Amygdala (tissue), 56 donors: ENCODE results near the gene PDILT.
"Not testable (repeated sequence)": the region's sequence is repeated elsewhere in the genome, so short reads cannot be mapped to it uniquely, and the experiment has no call there.

Source experiments
- DNase-seq, 56 donors: peaks; one replicate each; lab custom pipeline; 2025; lab: John Stamatoyannopoulos, UW

PDILT gene

GRCh38 chr16:20327444-20328041 lies 77.0 kb downstream of the PDILT start, which contains the start of gene GP2:
TSS of gene GP2 (minus strand) at chr16:20327513. CDS start at chr16:20326431, 1,082 bp downstream.
- DNase-seq: no peak

GRCh38 chr16:20326321-20326720 lies 78.2 kb downstream of the PDILT start:
- no peak for DNase-seq

DNA sequence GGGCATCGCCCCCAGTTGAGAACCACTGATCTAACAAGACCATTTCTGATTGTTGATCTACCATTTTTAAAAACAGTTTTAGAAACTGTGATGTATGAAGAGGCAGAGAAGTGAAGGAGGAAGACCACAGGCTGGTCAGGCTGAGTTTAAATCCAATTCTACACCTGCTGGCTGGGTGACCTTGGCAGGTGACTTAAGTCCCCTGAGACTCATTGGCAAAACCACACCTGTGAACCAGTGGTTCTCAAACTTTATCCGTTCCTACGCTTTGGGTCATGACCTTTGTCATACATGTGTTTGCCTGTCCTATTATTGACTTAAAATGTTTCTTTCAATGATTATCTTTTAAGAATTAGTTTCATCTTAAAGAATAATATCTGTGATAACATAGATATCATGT lies 79.5 kb downstream of the PDILT start:
- no peak for DNase-seq

GRCh38 chr16:20323591-20324117 lies 80.9 kb downstream of the PDILT start:
- no peak for DNase-seq

DNA sequence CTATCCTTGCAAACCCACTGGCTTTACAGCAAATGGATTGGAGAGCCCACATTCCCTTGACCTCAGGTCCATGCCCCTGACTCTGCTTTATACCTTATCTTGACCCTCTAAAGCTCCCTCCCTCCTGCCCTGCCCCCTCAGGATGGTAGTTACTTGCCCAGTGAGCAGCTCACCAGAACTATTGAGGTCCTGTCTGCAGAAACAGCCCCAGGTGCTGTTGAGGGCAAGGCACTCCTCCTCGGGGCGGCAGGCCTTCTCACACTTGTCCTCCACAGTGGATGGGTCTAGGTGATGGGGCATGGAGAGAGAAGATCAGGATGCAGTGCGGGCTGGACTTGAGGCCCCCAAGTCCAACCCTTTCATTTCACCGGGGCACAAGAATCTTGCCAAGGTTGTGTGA lies 81.8 kb downstream of the PDILT start:
- DNase-seq: no peak

DNA sequence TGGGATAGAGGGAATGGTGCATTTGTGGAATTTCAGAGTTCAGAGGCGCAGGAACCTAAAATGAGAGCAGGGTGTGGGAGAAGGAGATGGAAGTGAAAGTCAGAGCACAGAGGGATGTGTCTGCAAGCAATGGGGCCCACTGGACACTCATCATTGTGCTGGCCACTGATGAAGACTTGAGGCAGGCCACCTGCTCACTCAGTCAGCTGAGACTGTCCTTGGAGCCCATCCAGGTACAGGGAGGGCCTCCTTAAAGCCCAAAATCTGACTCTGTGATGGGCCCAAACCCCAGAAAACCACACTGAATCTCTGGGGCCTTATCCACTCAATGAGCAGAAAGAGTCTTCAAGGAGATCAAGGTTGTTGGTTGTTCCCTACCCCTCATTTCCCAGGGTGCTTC lies 82.9 kb downstream of the PDILT start:
- no peak for DNase-seq

GRCh38 chr16:20321051-20321450 lies 83.5 kb downstream of the PDILT start:
- not testable (repeated sequence) for DNase-seq

- no peak for DNase-seq
These were observed 83.9 kb downstream of the PDILT start for GRCh38 chr16:20320592-20320991.

- no peak for DNase-seq
These were observed 84.4 kb downstream of the PDILT start for GRCh38 chr16:20320178-20320577.

GRCh38 chr16:20319406-20319805 lies 85.1 kb downstream of the PDILT start:
- DNase-seq: no peak

- DNase-seq: no peak
These were observed 86.1 kb downstream of the PDILT start for GRCh38 chr16:20318437-20318836.

- DNase-seq: no peak
These were observed 86.5 kb downstream of the PDILT start for GRCh38 chr16:20318006-20318405.

DNA sequence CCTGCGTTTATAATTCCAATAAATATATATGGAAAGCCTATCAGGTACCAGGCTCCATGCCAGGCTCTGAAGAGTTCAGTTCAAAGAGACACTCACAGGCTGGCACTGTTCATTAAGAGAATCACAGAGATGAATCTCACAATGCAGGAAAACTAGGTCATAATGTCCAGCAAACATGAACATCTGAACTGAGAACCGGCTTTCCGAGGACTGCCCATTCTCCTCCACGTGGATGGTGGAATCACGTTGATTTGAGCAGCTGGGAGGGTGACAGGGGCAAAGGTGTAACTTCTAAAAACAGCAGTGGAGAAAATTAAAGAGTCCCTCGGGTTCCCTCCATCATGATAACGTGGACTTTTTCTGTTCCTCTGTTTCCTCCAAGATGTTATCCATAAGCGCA lies 87.4 kb downstream of the PDILT start:
- DNase-seq: no peak

DNA sequence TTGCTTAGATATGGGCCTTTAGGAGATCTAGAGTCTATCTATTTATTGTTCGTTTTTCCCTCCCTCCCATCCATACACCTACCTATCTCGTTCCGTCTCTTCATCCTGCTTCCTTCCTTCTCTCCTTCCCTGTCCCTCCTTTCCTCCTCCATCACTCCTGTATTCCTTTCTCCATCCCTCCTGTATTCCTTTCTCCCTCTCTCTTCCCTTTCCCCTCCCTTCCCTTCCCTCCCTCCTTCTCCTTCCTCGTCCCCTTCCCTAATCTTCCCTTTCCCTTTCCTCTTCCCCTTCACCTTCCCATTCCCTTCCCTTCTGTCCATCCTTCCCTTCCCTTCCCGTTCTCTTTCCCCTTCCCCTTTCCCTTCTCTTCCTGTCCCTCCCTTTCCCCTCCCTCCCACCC lies 87.8 kb downstream of the PDILT start:
- DNase-seq: no peak

DNA sequence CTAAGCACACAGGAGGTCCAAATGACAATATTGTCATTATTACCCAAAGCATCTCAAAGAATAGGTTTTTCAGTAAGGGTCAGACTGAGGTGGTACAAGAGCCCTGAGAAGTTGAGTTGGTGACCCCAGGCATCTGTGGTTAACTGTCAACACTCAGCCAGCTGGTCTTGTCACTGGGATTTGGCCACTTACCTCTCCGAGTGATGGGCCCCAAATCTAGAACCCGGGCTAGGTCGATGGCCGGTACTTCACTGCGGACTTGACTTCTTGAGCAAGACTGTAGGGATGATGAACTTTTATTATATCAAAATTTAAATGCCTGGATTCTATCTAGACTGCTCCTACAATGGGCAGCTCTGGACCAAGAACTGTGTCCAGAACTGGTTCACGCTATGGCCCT lies 88.8 kb downstream of the PDILT start:
- DNase-seq: no peak

DNA sequence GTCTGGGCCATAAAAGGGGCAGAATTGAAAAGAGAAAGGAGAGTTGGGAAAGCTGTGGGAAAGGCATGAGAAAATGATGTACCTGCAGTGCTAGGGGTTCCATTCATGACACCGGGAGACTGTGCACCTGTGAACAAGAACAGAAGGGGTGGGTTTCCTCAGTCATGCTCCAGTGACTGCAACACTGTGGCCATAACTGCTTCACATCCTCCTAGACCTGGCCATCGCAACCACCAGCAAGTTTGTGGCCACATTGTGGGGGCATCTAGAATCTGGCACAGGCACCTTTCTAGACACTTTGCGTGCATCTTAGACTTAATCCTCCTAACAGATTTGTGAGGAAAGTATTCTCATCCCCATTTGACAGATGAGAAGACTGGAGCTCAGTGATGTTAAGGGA lies 90.0 kb downstream of the PDILT start:
- DNase-seq: no peak

GRCh38 chr16:20313741-20314140 lies 90.8 kb downstream of the PDILT start:
- no peak for DNase-seq

GRCh38 chr16:20312536-20313095 lies 91.9 kb downstream of the PDILT start:
- DNase-seq: not testable (repeated sequence)

GRCh38 chr16:20311548-20311947 lies 93.0 kb downstream of the PDILT start:
- DNase-seq: no peak

- DNase-seq: no peak
These were observed 93.8 kb downstream of the PDILT start for GRCh38 chr16:20310421-20311395.

GRCh38 chr16:20309786-20310185 lies 94.8 kb downstream of the PDILT start:
- no peak for DNase-seq
